PC-3 (cell line): ENCODE measurements around the gene FOXP1.

ENCODE experiments used
- CTCF ChIP-seq: fragments of 300-600 bp; sonication (generic); conservative IDR thresholded peaks from 2 replicates; pipeline ENCODE4 v1.5.1; 2017; ENCODE audit warnings: antibody characterized with exemption, low read depth, mild to moderate bottlenecking, low read length
- EZH2 ChIP-seq: fragments of 300-600 bp; sonication (generic); IDR thresholded peaks from one replicate; pipeline ENCODE4 v1.6.1; 2017; ENCODE audit warnings: antibody characterized with exemption, mild to moderate bottlenecking, low read length; ENCODE audit not compliant: unreplicated experiment
- EZH2phosphoT487 ChIP-seq: fragments of 300-600 bp; sonication (generic); IDR thresholded peaks from 2 replicates; pipeline ENCODE4 v1.6.1; 2018; ENCODE audit warnings: mild to moderate bottlenecking, antibody characterized with exemption, low read length, borderline replicate concordance

- TF ChIP-seq CTCF (no peak), EZH2phosphoT487 (no peak), EZH2 (no peak)
Measured at GRCh38 chr3:71090207-71090606, 493.3 kb downstream of the FOXP1 start.
